ENCODE results near the gene HARS1.
"Not testable (repeated sequence)": the region's sequence is repeated elsewhere in the genome, so short reads cannot be mapped to it uniquely, and the experiment has no call there.

- TF ChIP-seq CTCF (IDR thresholded peaks at IDR 0.05; ENCODE audit: borderline replicate concordance, extremely low read depth, low read length, poor library complexity, severe bottlenecking); EZH2 (IDR thresholded peaks at IDR 0.05; ENCODE audit: borderline replicate concordance, low read depth, low read length, severe bottlenecking): not testable (repeated sequence)
These were observed 66.3 kb downstream of the HARS1 start for GRCh38 chr5:140624886-140625285.

Data from DND-41 (cell line).